ENCODE data around the gene ONECUT2.

DNA sequence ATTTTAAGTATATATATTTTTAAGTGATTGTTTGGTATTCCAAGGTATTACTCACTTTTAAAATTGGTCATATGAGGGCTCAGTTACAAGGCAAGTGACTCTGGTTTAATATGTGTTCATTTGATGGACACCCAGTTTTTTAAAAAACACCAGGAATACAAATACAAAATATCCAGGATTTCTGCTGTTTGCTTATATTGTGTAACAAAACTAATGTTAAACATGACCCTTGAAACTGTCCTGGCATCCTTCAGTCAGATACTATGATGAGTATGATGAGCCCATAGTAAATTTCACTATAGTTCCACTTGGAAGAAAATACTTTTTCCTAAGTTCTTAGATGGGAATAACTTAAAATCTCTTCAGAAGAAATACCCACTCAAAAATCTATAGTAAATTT is 11.4 kb upstream of the ONECUT2 start:
- TF ChIP-seq EZH2 (IDR thresholded peaks at IDR 0.05; ENCODE audit: borderline replicate concordance, low read depth, low read length, severe bottlenecking): no peak
- TF ChIP-seq, protein P1, sequence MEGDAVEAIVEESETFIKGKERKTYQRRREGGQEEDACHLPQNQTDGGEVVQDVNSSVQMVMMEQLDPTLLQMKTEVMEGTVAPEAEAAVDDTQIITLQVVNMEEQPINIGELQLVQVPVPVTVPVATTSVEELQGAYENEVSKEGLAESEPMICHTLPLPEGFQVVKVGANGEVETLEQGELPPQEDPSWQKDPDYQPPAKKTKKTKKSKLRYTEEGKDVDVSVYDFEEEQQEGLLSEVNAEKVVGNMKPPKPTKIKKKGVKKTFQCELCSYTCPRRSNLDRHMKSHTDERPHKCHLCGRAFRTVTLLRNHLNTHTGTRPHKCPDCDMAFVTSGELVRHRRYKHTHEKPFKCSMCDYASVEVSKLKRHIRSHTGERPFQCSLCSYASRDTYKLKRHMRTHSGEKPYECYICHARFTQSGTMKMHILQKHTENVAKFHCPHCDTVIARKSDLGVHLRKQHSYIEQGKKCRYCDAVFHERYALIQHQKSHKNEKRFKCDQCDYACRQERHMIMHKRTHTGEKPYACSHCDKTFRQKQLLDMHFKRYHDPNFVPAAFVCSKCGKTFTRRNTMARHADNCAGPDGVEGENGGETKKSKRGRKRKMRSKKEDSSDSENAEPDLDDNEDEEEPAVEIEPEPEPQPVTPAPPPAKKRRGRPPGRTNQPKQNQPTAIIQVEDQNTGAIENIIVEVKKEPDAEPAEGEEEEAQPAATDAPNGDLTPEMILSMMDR (IDR thresholded peaks at IDR 0.05; ENCODE audit: borderline replicate concordance, extremely low read depth, low read length, poor library complexity, severe bottlenecking): no peak

Data from DND-41 (cell line).